ENCODE data around the gene DEPDC1. TPM values are rescaled to one million over a fixed set of nuclear protein-coding genes. Genes with fewer than 3 reads are reported as not detected.
A peak's percentile ranks its signal among the peaks of the same experiment; 100 is the strongest.

Gene DEPDC1
- polyA plus RNA-seq, 2 of the 4 experiments (the other 2 are of a cell fraction): 18.2 to 33.6 TPM

- TF ChIP-seq FOSL2 (IDR thresholded peaks at IDR 0.05) (no peak), FOSL2 (CRISPR knock-in tag; IDR thresholded peaks at IDR 0.05) (0 out of 2 replicates have a peak, but pooled peaks have one; percentile 5), SREBF2 (IDR thresholded peaks at IDR 0.05) (no peak), POLR2A (IDR thresholded peaks at IDR 0.05; ENCODE audit: low read length) (no peak), JUN (IDR thresholded peaks at IDR 0.05) (peak in 1 of 2 experiments; percentile 58; a peak in 1 of 5 replicates), BCL3 (IDR thresholded peaks at IDR 0.05) (0 out of 3 replicates have a peak, but pooled peaks have one; percentile 22)
Observed at GRCh38 chr1:68496680-68497357, at the start of gene DEPDC1 (continued).

- ATAC-seq: no peak
- ChIA-PET CTCF (no interaction called here), POLR2A (no interaction called here)
- FAIRE-seq: no peak
- no peak for DNase-seq (ENCODE audit: low read depth in 1 of 2, low spot score in 1 of 2)
- no peaks in the 10 kb centered on the region for H3K9me3 ChIP-seq
- no peaks in the 10 kb centered on the region for H3K4me1 ChIP-seq
- H3K27ac ChIP-seq: no peak overlapping the region
- no peak overlapping the region for H3K4me3 ChIP-seq
- TF ChIP-seq BHLHE40 (IDR thresholded peaks at IDR 0.05; ENCODE audit: low read depth, low read length) (no peak), MYC (IDR thresholded peaks at IDR 0.05; ENCODE audit: borderline replicate concordance, low read length) (no peak), SREBF2 (IDR thresholded peaks at IDR 0.05) (no peak), HES2 (IDR thresholded peaks at IDR 0.05) (no peak), EHMT2 (IDR thresholded peaks at IDR 0.05; ENCODE audit: low read depth) (no peak), CHD4 (IDR thresholded peaks at IDR 0.05; ENCODE audit: borderline replicate concordance) (no peak), FOXS1 (CRISPR knock-in tag; IDR thresholded peaks at IDR 0.05) (no peak), ZC3H11A (IDR thresholded peaks at IDR 0.05) (no peak), ATOH8 (CRISPR knock-in tag; IDR thresholded peaks at IDR 0.05; ENCODE audit: low read depth) (no peak), BCL3 (IDR thresholded peaks at IDR 0.05) (no peak), GATA3 (IDR thresholded peaks at IDR 0.05; ENCODE audit: borderline replicate concordance) (no peak), HMGXB4 (CRISPR knock-in tag; IDR thresholded peaks at IDR 0.05; ENCODE audit: borderline replicate concordance) (no peak), SMC3 (IDR thresholded peaks at IDR 0.05) (no peak), ZSCAN20 (CRISPR knock-in tag; IDR thresholded peaks at IDR 0.05) (no peak), ESRRA (IDR thresholded peaks at IDR 0.05; ENCODE audit: borderline replicate concordance, low read length) (no peak), CBX8 (IDR thresholded peaks at IDR 0.05) (no peak)
- H3K4me2 ChIP-seq: no peak overlapping the region
- 34% methylated on average over 4 of the region's 4 CpGs for WGBS (ENCODE audit: missing lambda C conversion rate)
Observed at GRCh38 chr1:68544651-68545050, 47.8 kb upstream of the DEPDC1 start.

- H3K9me3 ChIP-seq: no peaks in the 10 kb centered on the region
- TF ChIP-seq BCL3 (IDR thresholded peaks at IDR 0.05) (no peak), KDM5A (IDR thresholded peaks at IDR 0.05) (no peak), MYC (IDR thresholded peaks at IDR 0.05; ENCODE audit: borderline replicate concordance, low read length) (no peak), NFE2L2 (conservative IDR thresholded peaks at IDR 0.05; ENCODE audit: low read length) (no peak), SMC3 (IDR thresholded peaks at IDR 0.05) (no peak), BHLHE40 (IDR thresholded peaks at IDR 0.05; ENCODE audit: low read depth, low read length) (no peak), ZNF302 (CRISPR knock-in tag; IDR thresholded peaks at IDR 0.05) (no peak), SREBF2 (IDR thresholded peaks at IDR 0.05) (no peak), FOSB (CRISPR knock-in tag; IDR thresholded peaks at IDR 0.05) (no peak), ATOH8 (CRISPR knock-in tag; IDR thresholded peaks at IDR 0.05; ENCODE audit: low read depth) (no peak), HDAC2 (IDR thresholded peaks at IDR 0.05) (no peak)
- H3K4me3 ChIP-seq: no peak overlapping the region
- H3K27ac ChIP-seq: no peak overlapping the region
- FAIRE-seq: no peak
- POLR2A ChIA-PET: no interaction called here
- no peak for DNase-seq (ENCODE audit: low read depth in 1 of 2, low spot score in 1 of 2)
- H3K4me1 ChIP-seq: no peaks in the 10 kb centered on the region
- no peak for ATAC-seq
- CTCF ChIA-PET: no interaction called here
- no peak overlapping the region for H3K4me2 ChIP-seq
Observed at GRCh38 chr1:68542586-68542985, 45.7 kb upstream of the DEPDC1 start.

Data from A549 (cell line).